Measurements from ENCODE around the gene CACNA2D3. TPM values are rescaled to one million over a fixed set of nuclear protein-coding genes. Genes with fewer than 3 reads are reported as not detected.

Gene CACNA2D3
- total RNA-seq, 6 donors from 2014 or later, result 2.9 to 16.8 (median 4.9) TPM

DNA sequence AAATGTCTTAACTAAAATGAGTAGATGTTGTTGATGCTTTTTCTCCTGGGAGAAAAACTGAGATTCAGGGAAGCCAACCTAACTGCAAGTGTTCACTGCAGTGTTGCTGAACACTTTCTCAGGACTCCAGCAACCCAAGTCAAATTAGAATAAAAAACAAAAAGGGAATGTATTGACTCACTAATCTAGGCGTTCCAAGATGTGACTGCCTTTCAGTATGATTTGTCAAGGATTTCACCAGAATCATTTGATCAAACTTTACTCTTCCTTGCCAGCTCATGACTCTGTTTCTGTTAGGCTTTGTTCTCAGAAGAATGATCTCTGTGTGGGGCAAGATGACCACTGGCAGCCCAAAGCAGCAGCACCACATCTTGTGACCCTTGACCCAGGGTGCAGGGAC is 364.0 kb downstream of the CACNA2D3 start:
- Histone ChIP-seq H3K27me3 (no peaks in the 10 kb centered on the region), H3K36me3 (no peaks in the 10 kb centered on the region), H3K27ac (no peak overlapping the region), H3K4me1 (no peaks in the 10 kb centered on the region), H3K4me3 (no peak overlapping the region), H3K9me3 (no peaks in the 10 kb centered on the region)
- 86 to 88% methylated on average over 1 of the region's 1 CpG for WGBS, 2 donors
- ATAC-seq (ENCODE audit: low FRiP score in 2 of 2), result no peak
- no peak for DNase-seq
- TF ChIP-seq POLR2A (IDR thresholded peaks at IDR 0.05), result no peak
- TF ChIP-seq POLR2AphosphoS5 (IDR thresholded peaks at IDR 0.05), result no peak
- TF ChIP-seq, protein P1, sequence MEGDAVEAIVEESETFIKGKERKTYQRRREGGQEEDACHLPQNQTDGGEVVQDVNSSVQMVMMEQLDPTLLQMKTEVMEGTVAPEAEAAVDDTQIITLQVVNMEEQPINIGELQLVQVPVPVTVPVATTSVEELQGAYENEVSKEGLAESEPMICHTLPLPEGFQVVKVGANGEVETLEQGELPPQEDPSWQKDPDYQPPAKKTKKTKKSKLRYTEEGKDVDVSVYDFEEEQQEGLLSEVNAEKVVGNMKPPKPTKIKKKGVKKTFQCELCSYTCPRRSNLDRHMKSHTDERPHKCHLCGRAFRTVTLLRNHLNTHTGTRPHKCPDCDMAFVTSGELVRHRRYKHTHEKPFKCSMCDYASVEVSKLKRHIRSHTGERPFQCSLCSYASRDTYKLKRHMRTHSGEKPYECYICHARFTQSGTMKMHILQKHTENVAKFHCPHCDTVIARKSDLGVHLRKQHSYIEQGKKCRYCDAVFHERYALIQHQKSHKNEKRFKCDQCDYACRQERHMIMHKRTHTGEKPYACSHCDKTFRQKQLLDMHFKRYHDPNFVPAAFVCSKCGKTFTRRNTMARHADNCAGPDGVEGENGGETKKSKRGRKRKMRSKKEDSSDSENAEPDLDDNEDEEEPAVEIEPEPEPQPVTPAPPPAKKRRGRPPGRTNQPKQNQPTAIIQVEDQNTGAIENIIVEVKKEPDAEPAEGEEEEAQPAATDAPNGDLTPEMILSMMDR (IDR thresholded peaks at IDR 0.05), result no peak
- TF ChIP-seq EP300 (IDR thresholded peaks at IDR 0.05), result no peak

DNA sequence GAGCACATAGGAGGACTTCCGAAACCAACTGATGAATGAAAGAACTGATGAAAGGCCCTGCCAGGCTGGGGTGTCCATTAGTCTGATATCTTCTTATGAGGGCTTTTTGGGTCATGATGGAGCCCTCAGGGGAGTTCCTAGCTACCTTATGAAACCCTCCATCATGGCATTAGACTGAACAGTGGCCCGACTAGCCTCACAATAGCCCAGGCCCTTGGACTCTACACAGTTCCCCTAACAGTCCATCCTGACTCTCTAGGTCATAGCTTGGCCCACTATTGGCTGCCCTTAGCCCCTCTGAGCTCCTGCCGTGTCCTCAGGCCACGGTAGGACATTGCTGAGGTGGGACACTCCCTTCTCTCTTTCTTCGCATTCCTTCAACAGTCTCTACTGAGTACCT is 365.9 kb downstream of the CACNA2D3 start:
- no peaks in the 10 kb centered on the region for H3K9me3 ChIP-seq
- DNase-seq (no peak), ATAC-seq (ENCODE audit: low FRiP score in 2 of 2) (no peak)
- no peaks in the 10 kb centered on the region for H3K27me3 ChIP-seq
- WGBS, 2 donors, result 95% methylated on average over 5 of the region's 5 CpGs
- H3K4me3 ChIP-seq, result no peak overlapping the region
- TF ChIP-seq POLR2A (IDR thresholded peaks at IDR 0.05) (no peak), POLR2AphosphoS5 (IDR thresholded peaks at IDR 0.05) (no peak), EP300 (IDR thresholded peaks at IDR 0.05) (no peak)
- TF ChIP-seq, protein P1 (IDR thresholded peaks at IDR 0.05), result no peak
- no peaks in the 10 kb centered on the region for H3K36me3 ChIP-seq
- no peak overlapping the region for H3K27ac ChIP-seq
- H3K4me1 ChIP-seq, result no peaks in the 10 kb centered on the region

DNA sequence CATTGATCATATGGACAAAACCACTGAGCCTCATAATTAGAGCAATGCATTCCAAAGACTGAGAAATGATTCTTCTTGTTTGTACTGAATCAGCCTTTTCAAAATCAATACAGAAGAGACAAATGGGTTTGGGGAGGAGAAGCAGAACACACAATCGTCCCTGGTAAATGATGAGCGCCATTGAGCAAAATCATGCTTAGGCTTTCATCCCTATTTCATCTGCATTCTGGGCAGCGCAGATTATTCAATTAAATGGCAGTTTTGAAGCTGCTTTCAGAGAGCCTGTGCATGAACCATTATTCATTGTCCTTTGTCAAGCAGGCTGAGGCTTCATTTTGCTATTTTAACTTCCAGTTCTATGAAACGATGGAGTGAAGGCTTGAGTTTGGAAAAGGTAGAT is 371.9 kb downstream of the CACNA2D3 start:
- Histone ChIP-seq H3K27me3 (no peaks in the 10 kb centered on the region), H3K36me3 (no peaks in the 10 kb centered on the region)
- 92 to 95% methylated on average over 4 of the region's 4 CpGs for WGBS, 2 donors

DNA sequence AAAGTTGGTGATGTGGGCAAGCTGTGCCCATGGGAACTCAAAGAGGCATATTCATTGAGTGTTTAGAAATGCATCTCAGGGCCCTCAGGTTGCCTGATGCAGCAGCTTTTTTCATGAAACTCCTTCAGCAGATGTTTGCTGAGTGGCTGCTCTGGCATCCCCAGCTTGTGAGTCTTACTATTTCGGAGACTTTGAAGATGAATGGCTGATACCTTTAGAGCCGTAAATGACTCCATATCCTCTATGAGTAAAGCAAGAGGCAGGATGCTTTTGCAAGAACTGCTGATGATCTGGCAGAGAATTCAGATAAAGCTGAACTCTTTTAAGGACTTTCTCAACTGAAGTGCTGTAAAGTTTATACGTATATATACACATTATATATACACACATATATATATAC is 384.3 kb downstream of the CACNA2D3 start:
- Histone ChIP-seq H3K4me3 (no peak overlapping the region), H3K27ac (no peak overlapping the region), H3K4me1 (no peaks in the 10 kb centered on the region), H3K27me3 (no peaks in the 10 kb centered on the region), H3K9me3 (no peaks in the 10 kb centered on the region), H3K36me3 (no peaks in the 10 kb centered on the region)
- no peak for ATAC-seq (ENCODE audit: low FRiP score in 2 of 2)
- TF ChIP-seq, protein P1 (IDR thresholded peaks at IDR 0.05), result no peak
- TF ChIP-seq EP300 (IDR thresholded peaks at IDR 0.05) (no peak), POLR2AphosphoS5 (IDR thresholded peaks at IDR 0.05) (no peak), POLR2A (IDR thresholded peaks at IDR 0.05) (no peak)
- DNase-seq, result no peak
- WGBS, 2 donors, result 89 to 91% methylated on average over 3 of the region's 3 CpGs

More for the DNA sequence above, 371.9 kb downstream of the CACNA2D3 start:
- no peak overlapping the region for H3K27ac ChIP-seq
- no peaks in the 10 kb centered on the region for H3K4me1 ChIP-seq
- H3K9me3 ChIP-seq, result peaks cover 0 to 10% (median 2%) of the 10 kb centered on the region in 4 donors
- TF ChIP-seq EP300 (IDR thresholded peaks at IDR 0.05), result no peak
- TF ChIP-seq, protein P1 (IDR thresholded peaks at IDR 0.05), result no peak
- TF ChIP-seq POLR2AphosphoS5 (IDR thresholded peaks at IDR 0.05), result no peak
- no peak for TF ChIP-seq POLR2A (IDR thresholded peaks at IDR 0.05)
- H3K4me3 ChIP-seq, result no peak overlapping the region
- DNase-seq (no peak), ATAC-seq (ENCODE audit: low FRiP score in 2 of 2) (no peak)

DNA sequence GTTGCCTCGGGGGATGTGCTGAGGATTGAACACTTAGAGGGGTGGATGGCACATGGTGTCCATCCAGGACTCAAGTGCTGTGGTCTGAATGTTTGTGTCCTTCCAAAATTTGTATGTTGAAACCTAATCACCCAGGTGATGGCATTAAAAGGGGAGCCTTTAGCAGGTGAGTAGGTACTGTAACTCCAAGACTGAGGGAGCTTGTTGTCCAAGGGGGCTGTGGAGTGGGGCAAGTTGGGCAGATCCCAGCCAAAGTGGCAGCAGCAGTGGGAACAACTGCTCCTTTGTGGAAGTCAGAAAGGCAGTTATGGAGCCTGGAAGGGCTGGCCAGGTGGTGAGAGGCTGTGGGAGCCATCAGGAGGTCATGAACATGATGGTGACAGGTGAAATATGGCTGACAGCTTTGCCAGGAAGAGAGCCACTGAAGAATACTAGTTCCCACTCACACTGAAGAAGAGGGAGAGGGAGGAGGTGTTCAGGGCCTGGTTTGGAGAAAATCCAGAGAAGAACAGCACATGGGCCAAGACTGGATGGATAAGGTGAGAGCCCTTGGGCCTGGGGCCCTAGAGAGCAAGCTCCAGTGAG is 385.6 kb downstream of the CACNA2D3 start:
- DNase-seq (no peak), ATAC-seq (ENCODE audit: low FRiP score in 2 of 2) (no peak)
- H3K9me3 ChIP-seq, result no peaks in the 10 kb centered on the region
- H3K27ac ChIP-seq, result no peak overlapping the region
- TF ChIP-seq, protein P1 (IDR thresholded peaks at IDR 0.05), result no peak
- TF ChIP-seq EP300 (IDR thresholded peaks at IDR 0.05) (no peak), POLR2AphosphoS5 (IDR thresholded peaks at IDR 0.05) (no peak), POLR2A (IDR thresholded peaks at IDR 0.05) (no peak)
- H3K36me3 ChIP-seq, result no peaks in the 10 kb centered on the region
- no peak overlapping the region for H3K4me3 ChIP-seq
- no peaks in the 10 kb centered on the region for H3K4me1 ChIP-seq
- WGBS, 2 donors, result 30 to 50% methylated on average over 1 of the region's 1 CpG
- no peaks in the 10 kb centered on the region for H3K27me3 ChIP-seq

All from upper lobe of left lung (tissue), 6 donors.